Measurements from ENCODE around the gene SNX8. TPM values are rescaled to one million over a fixed set of nuclear protein-coding genes. Genes with fewer than 3 reads are reported as not detected.

SNX8 gene
- 5.3 TPM for total RNA-seq

GRCh38 chr7:2314209-2314955, at the start of gene SNX8:
SNX8 (minus strand) TSS chr7:2314441; CDS start chr7:2314421, 20 bp downstream.

GRCh38 chr7:2354186-2354938, 40.1 kb upstream of the SNX8 start, which contains the start of gene EIF3B:
EIF3B (plus strand) TSS chr7:2354827; CDS start chr7:2354922, 95 bp downstream.

DNA sequence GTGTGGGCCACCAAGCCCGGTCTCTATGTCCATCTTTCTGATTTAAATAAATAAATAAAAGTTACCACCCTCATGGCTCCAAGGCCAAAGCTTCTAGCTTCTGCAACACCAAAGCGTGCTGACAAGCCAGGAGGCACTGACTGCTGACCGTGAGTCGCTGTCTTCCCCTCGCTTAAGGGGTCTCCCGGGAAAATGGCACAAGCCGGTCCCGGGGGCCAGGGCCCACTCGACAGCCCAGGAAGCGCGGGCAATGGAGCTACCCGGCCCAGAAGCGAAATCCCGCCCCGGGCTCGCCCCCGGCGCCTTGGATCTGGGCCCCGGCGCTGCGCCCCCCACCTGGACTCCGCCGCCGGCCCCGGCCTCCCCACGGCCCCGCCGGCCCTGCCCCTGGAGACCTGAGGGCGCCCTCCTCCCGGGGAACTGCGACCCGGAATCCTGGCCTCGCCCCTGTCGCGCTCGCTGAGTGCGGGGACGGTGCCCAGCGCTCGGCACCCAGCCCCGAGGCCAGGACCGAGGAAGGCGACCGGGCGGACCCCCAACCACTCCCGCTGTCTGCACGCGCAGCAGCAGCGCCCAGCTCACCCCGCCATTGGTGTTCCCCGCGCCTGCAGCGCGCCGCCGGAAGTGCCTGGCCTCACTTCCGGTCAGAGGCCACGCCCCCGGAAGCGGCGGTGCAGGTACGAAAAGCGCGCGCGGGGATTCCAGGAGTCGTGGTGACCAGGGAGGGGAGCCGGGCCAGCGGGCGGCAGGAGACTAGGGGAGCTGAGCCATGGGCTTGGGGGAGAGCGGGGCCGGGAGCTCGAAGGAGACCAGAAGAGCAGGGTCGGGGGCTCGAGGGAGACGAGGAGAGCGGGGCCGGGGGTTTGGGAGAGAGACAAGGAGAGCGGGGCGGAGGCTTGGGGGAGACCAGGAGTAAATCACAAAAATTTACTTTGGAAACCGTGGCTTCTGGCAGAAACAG, 72.4 kb downstream of the SNX8 start, which contains the start of the genes MRM2 and NUDT1:
TSS of gene MRM2 (minus strand) at position 626 of the 961 bp plus-strand sequence. CDS start at position 590, 36 bp downstream.
TSS of gene NUDT1 (plus strand) at position 647 of the 961 bp plus-strand sequence. CDS start 2,349 bp downstream, outside the sequence.

GRCh38 chr7:2232766-2233520, 81.3 kb downstream of the SNX8 start, which contains the start of gene MAD1L1:
MAD1L1 (minus strand) TSS chr7:2232945; CDS start chr7:2230133, 2,812 bp downstream.

Other genes starting within 250 kb of the SNX8 start
- gene MAD1L1, start 81.5 kb downstream of the SNX8 start, total RNA-seq, result 36.9 TPM
- gene MRM2, start 72.2 kb downstream of the SNX8 start, total RNA-seq, result 13.1 TPM
- 16.9 TPM for gene NUDT1, start 72.2 kb downstream of the SNX8 start, total RNA-seq
- 70.4 TPM for gene EIF3B, start 40.4 kb upstream of the SNX8 start, total RNA-seq
- 5.6 TPM for gene CHST12, start 89.2 kb upstream of the SNX8 start, total RNA-seq
- gene GRIFIN, start 162.0 kb upstream of the SNX8 start, total RNA-seq, result not detected
- gene LFNG, start 205.3 kb upstream of the SNX8 start, total RNA-seq, result 12.8 TPM
- 25.0 TPM for gene BRAT1, start 241.1 kb upstream of the SNX8 start, total RNA-seq
- 34.7 TPM for gene IQCE, start 244.5 kb upstream of the SNX8 start, total RNA-seq

Data from parietal lobe (tissue), 1 donor.